ENCODE data around the gene DRAXIN.

- no peak for TF ChIP-seq EZH2 (IDR thresholded peaks at IDR 0.05; ENCODE audit: borderline replicate concordance, low read depth, low read length, poor library complexity, severe bottlenecking)
- TF ChIP-seq, protein P1, sequence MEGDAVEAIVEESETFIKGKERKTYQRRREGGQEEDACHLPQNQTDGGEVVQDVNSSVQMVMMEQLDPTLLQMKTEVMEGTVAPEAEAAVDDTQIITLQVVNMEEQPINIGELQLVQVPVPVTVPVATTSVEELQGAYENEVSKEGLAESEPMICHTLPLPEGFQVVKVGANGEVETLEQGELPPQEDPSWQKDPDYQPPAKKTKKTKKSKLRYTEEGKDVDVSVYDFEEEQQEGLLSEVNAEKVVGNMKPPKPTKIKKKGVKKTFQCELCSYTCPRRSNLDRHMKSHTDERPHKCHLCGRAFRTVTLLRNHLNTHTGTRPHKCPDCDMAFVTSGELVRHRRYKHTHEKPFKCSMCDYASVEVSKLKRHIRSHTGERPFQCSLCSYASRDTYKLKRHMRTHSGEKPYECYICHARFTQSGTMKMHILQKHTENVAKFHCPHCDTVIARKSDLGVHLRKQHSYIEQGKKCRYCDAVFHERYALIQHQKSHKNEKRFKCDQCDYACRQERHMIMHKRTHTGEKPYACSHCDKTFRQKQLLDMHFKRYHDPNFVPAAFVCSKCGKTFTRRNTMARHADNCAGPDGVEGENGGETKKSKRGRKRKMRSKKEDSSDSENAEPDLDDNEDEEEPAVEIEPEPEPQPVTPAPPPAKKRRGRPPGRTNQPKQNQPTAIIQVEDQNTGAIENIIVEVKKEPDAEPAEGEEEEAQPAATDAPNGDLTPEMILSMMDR (conservative IDR thresholded peaks at IDR 0.05; ENCODE audit: low read depth, low read length), result no peak
Observed at GRCh38 chr1:11681071-11681771, 10.3 kb upstream of the DRAXIN start, which contains the start of gene MAD2L2.
